GM19395 (cell line): ENCODE data around the gene ZFP62.

Source experiments
- ATAC-seq: cut with Tn5 transposase; IDR thresholded peaks from one replicate; pipeline ENCODE4 v1.9.1; 2021; ENCODE audit warnings: mild to moderate bottlenecking, moderate library complexity; ENCODE audit not compliant: unreplicated experiment

ZFP62 gene

GRCh38 chr5:180869587-180869986, 8.5 kb upstream of the ZFP62 start:
- ATAC-seq = no peak

GRCh38 chr5:180868960-180869359, 7.9 kb upstream of the ZFP62 start:
- ATAC-seq = no peak

- ATAC-seq = no peak
Measured at GRCh38 chr5:180866985-180867384, 5.9 kb upstream of the ZFP62 start.

- ATAC-seq = no peak
Measured at GRCh38 chr5:180865981-180866695, 5.1 kb upstream of the ZFP62 start.

- ATAC-seq = no peak
Measured at GRCh38 chr5:180862645-180863044, 1.6 kb upstream of the ZFP62 start.

GRCh38 chr5:180860273-180860886, 696 bp downstream of the ZFP62 start:
- ATAC-seq = peak; percentile 62

- ATAC-seq = no peak
Measured at GRCh38 chr5:180858586-180858985, 2.5 kb downstream of the ZFP62 start.

- ATAC-seq = no peak
Measured at GRCh38 chr5:180853848-180854176, 7.3 kb downstream of the ZFP62 start.

GRCh38 chr5:180853121-180853847, 7.8 kb downstream of the ZFP62 start:
- no peak for ATAC-seq

GRCh38 chr5:180852495-180852894, 8.6 kb downstream of the ZFP62 start:
- no peak for ATAC-seq

GRCh38 chr5:180850434-180851078, 10.5 kb downstream of the ZFP62 start:
- no peak for ATAC-seq

- ATAC-seq = no peak
Measured at GRCh38 chr5:180849827-180850226, 11.2 kb downstream of the ZFP62 start.

GRCh38 chr5:180848878-180849277, 12.2 kb downstream of the ZFP62 start:
- no peak for ATAC-seq

GRCh38 chr5:180848265-180848664, 12.8 kb downstream of the ZFP62 start:
- no peak for ATAC-seq

GRCh38 chr5:180847026-180847425, 14.1 kb downstream of the ZFP62 start:
- no peak for ATAC-seq

- ATAC-seq = no peak
Measured at GRCh38 chr5:180844858-180845257, 16.2 kb downstream of the ZFP62 start.

GRCh38 chr5:180844432-180844831, 16.6 kb downstream of the ZFP62 start:
- no peak for ATAC-seq

GRCh38 chr5:180839935-180840334, 21.1 kb downstream of the ZFP62 start:
- no peak for ATAC-seq

- ATAC-seq = no peak
Measured at GRCh38 chr5:180839227-180839626, 21.8 kb downstream of the ZFP62 start.

- ATAC-seq = no peak
Measured at GRCh38 chr5:180837478-180837877, 23.6 kb downstream of the ZFP62 start.

GRCh38 chr5:180832638-180833068, 28.4 kb downstream of the ZFP62 start:
- ATAC-seq = peak; percentile 55
